Endodermal cell (in vitro differentiated cells): Measurements from ENCODE around the gene HDAC4. TPM values are rescaled to one million over a fixed set of nuclear protein-coding genes. Genes with fewer than 3 reads are reported as not detected.
A peak's percentile ranks its signal among the peaks of the same experiment; 100 is the strongest.

Experiments
- DNase-seq: peaks from one replicate; pipeline ENCODE4 v3.0.0-alpha.2; 2017
- H3K27ac ChIP-seq: 2 replicates; pipeline ENCODE4 v1.5.1; 2013; ENCODE audit warnings: mild to moderate bottlenecking, low read depth, low read length, moderate library complexity
- H3K27me3 ChIP-seq: 2 replicates; pipeline ENCODE4 v1.6.1; 2013; ENCODE audit warnings: mild to moderate bottlenecking, low read length, moderate library complexity; ENCODE audit not compliant: insufficient read depth, control insufficient read depth, poor library complexity, severe bottlenecking
- H3K36me3 ChIP-seq: 2 replicates; pipeline ENCODE4 v1.7.0; 2013; ENCODE audit warnings: mild to moderate bottlenecking, low read length, moderate library complexity; ENCODE audit not compliant: control insufficient read depth, insufficient read depth
- H3K4me1 ChIP-seq: one replicate; pipeline ENCODE4 v1.7.0; 2013; ENCODE audit warnings: low read length; ENCODE audit not compliant: control insufficient read depth, insufficient read depth
- H3K4me3 ChIP-seq: 2 replicates; pipeline ENCODE4 v1.5.1; 2013; ENCODE audit warnings: mild to moderate bottlenecking, low read length, moderate library complexity
- H3K9ac ChIP-seq: 2 replicates; pipeline ENCODE4 v1.6.1; 2013; ENCODE audit warnings: mild to moderate bottlenecking, low read length, moderate library complexity; ENCODE audit not compliant: poor library complexity, severe bottlenecking; ENCODE audit errors: extremely low read depth
- H3K9me3 ChIP-seq: 2 replicates; pipeline ENCODE4 v1.6.1; 2013; ENCODE audit warnings: mild to moderate bottlenecking, low read length, moderate library complexity; ENCODE audit not compliant: control insufficient read depth
- H3K27ac Mint-ChIP-seq: 2 replicates; pipeline ENCODE4 v1.8.0; 2020; ENCODE audit warnings: mixed read lengths
- H3K27me3 Mint-ChIP-seq: 2 replicates; pipeline ENCODE4 v1.8.0; 2021; ENCODE audit warnings: mild to moderate bottlenecking, mixed read lengths; ENCODE audit not compliant: insufficient read depth
- H3K36me3 Mint-ChIP-seq: 2 replicates; pipeline ENCODE4 v1.8.0; 2020; ENCODE audit warnings: low read depth, mixed read lengths
- H3K4me1 Mint-ChIP-seq: 2 replicates; pipeline ENCODE4 v1.8.0; 2020; ENCODE audit warnings: mixed read lengths
- H3K4me3 Mint-ChIP-seq: 2 replicates; pipeline ENCODE4 v1.8.0; 2020; ENCODE audit warnings: mild to moderate bottlenecking, moderate library complexity, mixed read lengths
- H3K9me3 Mint-ChIP-seq: 2 replicates; pipeline ENCODE4 v1.8.0; 2020; ENCODE audit warnings: mild to moderate bottlenecking, mixed read lengths
- WGBS, 2 experiments: methylation state at CpG; one replicate each; pipeline versions ENCODE4 v1.1.5 to v1.1.7; 2013; ENCODE audit warnings: missing lambda C conversion rate in 2 of 2, mixed read lengths in 1 of 2; ENCODE audit not compliant: insufficient coverage in 1 of 2, insufficient read length in 1 of 2; 5-methylcytosine and 5-hydroxymethylcytosine counted together
- total RNA-seq, 2 donors: library from RNA; stranded (reverse); fragmentation: NEBNext Ultra II Directional in 1 of 2; extraction: Animal tissue kit (Norgen Biotek cat#: 25700) in 1 of 2; gene quantifications; 2 replicates in 1 of 2; 3 replicates in 1 of 2; pipeline ENCODE4 v1.2.1, GENCODE V29; 2021
- TF ChIP-seq, protein P1 (sequence below): fragments of 200-600 bp; sonication (generic); conservative IDR thresholded peaks from 2 replicates; pipeline ENCODE4 v1.5.0; 2021; ENCODE audit warnings: antibody characterized with exemption, mild to moderate bottlenecking

HDAC4 gene
- total RNA-seq, 2 donors from 2014 or later: 45.7 to 51.2 TPM

DNA sequence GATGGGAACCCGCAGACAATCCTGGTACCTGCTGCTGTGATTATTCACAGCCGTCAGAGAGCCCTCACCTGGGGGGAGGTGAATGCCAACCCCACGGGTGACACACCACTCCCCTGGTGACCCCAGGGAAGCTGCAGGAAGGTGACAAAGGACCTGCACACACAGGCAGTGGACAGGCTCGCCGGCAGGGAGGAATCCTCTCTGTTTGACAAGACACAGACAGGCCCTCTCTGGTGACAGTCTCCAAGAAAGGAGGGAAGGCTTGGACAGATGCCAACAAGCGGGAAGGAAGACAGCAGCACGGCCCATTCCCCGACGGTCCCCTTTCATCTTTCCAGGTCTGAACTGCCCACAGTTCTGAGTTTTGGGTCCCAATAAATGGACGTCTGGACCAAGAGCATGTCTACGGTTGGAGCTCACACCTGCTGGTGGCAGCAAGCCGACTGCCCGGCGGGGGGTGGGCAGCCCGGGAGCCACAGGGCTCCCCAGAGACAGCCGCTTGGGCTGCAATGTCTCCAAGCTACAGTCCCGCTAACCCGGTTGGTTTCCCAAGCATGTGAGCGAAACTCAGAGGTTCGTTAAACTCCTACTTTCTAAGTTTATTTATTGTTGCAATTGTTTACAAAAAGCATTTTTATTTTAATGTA lies 31.8 kb downstream of the HDAC4 start:
- Mint-ChIP-seq H3K4me1 (no peaks in the 10 kb centered on the region), H3K27ac (no peak overlapping the region), H3K9me3 (no peaks in the 10 kb centered on the region), H3K36me3 (peaks cover 6% of the 10 kb centered on the region), H3K4me3 (no peak overlapping the region), H3K27me3 (no peaks in the 10 kb centered on the region)
- no peak overlapping the region for H3K4me3 ChIP-seq
- TF ChIP-seq, protein P1, sequence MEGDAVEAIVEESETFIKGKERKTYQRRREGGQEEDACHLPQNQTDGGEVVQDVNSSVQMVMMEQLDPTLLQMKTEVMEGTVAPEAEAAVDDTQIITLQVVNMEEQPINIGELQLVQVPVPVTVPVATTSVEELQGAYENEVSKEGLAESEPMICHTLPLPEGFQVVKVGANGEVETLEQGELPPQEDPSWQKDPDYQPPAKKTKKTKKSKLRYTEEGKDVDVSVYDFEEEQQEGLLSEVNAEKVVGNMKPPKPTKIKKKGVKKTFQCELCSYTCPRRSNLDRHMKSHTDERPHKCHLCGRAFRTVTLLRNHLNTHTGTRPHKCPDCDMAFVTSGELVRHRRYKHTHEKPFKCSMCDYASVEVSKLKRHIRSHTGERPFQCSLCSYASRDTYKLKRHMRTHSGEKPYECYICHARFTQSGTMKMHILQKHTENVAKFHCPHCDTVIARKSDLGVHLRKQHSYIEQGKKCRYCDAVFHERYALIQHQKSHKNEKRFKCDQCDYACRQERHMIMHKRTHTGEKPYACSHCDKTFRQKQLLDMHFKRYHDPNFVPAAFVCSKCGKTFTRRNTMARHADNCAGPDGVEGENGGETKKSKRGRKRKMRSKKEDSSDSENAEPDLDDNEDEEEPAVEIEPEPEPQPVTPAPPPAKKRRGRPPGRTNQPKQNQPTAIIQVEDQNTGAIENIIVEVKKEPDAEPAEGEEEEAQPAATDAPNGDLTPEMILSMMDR: no peak
- H3K9me3 ChIP-seq: no peaks in the 10 kb centered on the region
- WGBS, 2 experiments: 92% methylated on average over 18 of the region's 20 CpGs
- H3K4me1 ChIP-seq: no peaks in the 10 kb centered on the region
- H3K36me3 ChIP-seq: peaks cover 5% of the 10 kb centered on the region
- H3K27ac ChIP-seq: no peak overlapping the region
- no peak for DNase-seq
- no peaks in the 10 kb centered on the region for H3K27me3 ChIP-seq
- no peak overlapping the region for H3K9ac ChIP-seq

GRCh38 chr2:239368321-239368720 lies 32.5 kb downstream of the HDAC4 start:
- Histone ChIP-seq H3K9ac (no peak overlapping the region), H3K4me3 (no peak overlapping the region), H3K27me3 (no peaks in the 10 kb centered on the region), H3K4me1 (no peaks in the 10 kb centered on the region), H3K36me3 (no peaks in the 10 kb centered on the region), H3K9me3 (no peaks in the 10 kb centered on the region), H3K27ac (no peak overlapping the region)
- Mint-ChIP-seq H3K36me3 (peaks cover 6% of the 10 kb centered on the region), H3K27me3 (no peaks in the 10 kb centered on the region), H3K27ac (no peak overlapping the region), H3K9me3 (no peaks in the 10 kb centered on the region), H3K4me3 (no peak overlapping the region), H3K4me1 (no peaks in the 10 kb centered on the region)
- WGBS, 2 experiments: 91 to 97% methylated on average over 5 to 9 of the region's 9 CpGs
- TF ChIP-seq, protein P1: no peak
- no peak for DNase-seq

- H3K9me3 ChIP-seq: no peaks in the 10 kb centered on the region
- H3K36me3 ChIP-seq: no peaks in the 10 kb centered on the region
- Mint-ChIP-seq H3K36me3 (peaks cover 6% of the 10 kb centered on the region), H3K27me3 (no peaks in the 10 kb centered on the region), H3K4me1 (no peaks in the 10 kb centered on the region), H3K27ac (no peak overlapping the region), H3K9me3 (no peaks in the 10 kb centered on the region), H3K4me3 (no peak overlapping the region)
- WGBS, 2 experiments: 94 to 100% methylated on average over 9 to 12 of the region's 12 CpGs
- no peaks in the 10 kb centered on the region for H3K27me3 ChIP-seq
- no peaks in the 10 kb centered on the region for H3K4me1 ChIP-seq
- no peak overlapping the region for H3K4me3 ChIP-seq
- no peak overlapping the region for H3K9ac ChIP-seq
- TF ChIP-seq, protein P1: no peak
- no peak overlapping the region for H3K27ac ChIP-seq
- peak; percentile 24 for DNase-seq
These were observed 34.1 kb downstream of the HDAC4 start for GRCh38 chr2:239366740-239367139.
